ENCODE data around the gene HBEGF.

Gene HBEGF

DNA sequence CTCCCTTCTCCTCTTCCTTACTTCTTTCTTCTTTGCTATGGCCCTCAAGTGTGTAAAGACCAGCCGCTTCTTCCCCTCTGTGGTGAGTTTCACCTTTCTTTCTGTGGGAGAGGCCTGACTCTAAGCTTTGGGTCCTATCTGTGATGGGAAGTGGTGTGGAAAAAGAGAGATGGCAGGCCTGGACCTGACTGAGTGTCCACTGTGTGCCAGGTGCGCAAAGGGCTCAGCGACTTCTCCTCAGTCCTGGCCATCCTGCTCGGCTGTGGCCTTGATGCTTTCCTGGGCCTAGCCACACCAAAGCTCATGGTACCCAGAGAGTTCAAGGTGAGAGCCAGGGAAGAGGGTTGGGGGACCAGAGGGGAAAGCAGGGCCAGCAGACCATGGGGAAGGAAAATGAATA is 19.5 kb upstream of the HBEGF start:
- TF ChIP-seq, protein P1, sequence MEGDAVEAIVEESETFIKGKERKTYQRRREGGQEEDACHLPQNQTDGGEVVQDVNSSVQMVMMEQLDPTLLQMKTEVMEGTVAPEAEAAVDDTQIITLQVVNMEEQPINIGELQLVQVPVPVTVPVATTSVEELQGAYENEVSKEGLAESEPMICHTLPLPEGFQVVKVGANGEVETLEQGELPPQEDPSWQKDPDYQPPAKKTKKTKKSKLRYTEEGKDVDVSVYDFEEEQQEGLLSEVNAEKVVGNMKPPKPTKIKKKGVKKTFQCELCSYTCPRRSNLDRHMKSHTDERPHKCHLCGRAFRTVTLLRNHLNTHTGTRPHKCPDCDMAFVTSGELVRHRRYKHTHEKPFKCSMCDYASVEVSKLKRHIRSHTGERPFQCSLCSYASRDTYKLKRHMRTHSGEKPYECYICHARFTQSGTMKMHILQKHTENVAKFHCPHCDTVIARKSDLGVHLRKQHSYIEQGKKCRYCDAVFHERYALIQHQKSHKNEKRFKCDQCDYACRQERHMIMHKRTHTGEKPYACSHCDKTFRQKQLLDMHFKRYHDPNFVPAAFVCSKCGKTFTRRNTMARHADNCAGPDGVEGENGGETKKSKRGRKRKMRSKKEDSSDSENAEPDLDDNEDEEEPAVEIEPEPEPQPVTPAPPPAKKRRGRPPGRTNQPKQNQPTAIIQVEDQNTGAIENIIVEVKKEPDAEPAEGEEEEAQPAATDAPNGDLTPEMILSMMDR (conservative IDR thresholded peaks at IDR 0.05; ENCODE audit: low read depth, low read length) = no peak
- no peak for DNase-seq (ENCODE audit: low read depth)
- H3K4me3 ChIP-seq (ENCODE audit: low read length) = no peak overlapping the region

DNA sequence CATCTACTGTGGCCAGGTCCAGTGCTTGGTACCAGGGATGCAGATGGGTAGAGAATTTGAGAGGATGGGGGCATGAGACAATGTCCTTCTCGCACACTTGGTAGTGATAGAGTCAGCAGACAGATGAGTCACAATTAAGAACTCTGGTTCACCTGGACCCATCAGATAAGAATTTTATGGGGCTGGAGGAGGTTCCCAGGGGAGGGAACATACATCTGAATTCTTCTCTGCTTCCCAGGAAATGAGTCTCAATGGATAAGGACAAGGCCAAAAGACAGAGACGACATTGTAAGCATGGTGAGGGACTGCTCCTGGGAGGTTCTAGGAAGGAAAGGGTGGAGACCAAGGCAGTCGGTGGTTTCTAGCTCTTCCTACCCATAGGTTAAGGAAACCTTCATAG is 18.9 kb upstream of the HBEGF start:
- DNase-seq (ENCODE audit: low read depth) = no peak
- TF ChIP-seq, protein P1 (conservative IDR thresholded peaks at IDR 0.05; ENCODE audit: low read depth, low read length) = no peak
- no peak overlapping the region for H3K4me3 ChIP-seq (ENCODE audit: low read length)

DNA sequence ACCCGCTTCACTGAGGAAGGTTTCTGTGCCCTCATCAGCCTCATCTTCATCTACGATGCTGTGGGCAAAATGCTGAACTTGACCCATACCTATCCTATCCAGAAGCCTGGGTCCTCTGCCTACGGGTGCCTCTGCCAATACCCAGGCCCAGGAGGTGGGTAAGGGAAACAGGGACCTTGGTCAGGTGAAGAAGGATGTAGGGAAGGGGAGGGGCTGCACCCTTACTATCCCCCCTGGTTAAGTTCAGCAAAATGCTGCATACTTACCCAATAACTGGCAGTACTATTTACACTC is 18.0 kb upstream of the HBEGF start:
- TF ChIP-seq, protein P1 (conservative IDR thresholded peaks at IDR 0.05; ENCODE audit: low read depth, low read length) = no peak
- no peak overlapping the region for H3K4me3 ChIP-seq (ENCODE audit: low read length)
- no peak for DNase-seq (ENCODE audit: low read depth)

DNA sequence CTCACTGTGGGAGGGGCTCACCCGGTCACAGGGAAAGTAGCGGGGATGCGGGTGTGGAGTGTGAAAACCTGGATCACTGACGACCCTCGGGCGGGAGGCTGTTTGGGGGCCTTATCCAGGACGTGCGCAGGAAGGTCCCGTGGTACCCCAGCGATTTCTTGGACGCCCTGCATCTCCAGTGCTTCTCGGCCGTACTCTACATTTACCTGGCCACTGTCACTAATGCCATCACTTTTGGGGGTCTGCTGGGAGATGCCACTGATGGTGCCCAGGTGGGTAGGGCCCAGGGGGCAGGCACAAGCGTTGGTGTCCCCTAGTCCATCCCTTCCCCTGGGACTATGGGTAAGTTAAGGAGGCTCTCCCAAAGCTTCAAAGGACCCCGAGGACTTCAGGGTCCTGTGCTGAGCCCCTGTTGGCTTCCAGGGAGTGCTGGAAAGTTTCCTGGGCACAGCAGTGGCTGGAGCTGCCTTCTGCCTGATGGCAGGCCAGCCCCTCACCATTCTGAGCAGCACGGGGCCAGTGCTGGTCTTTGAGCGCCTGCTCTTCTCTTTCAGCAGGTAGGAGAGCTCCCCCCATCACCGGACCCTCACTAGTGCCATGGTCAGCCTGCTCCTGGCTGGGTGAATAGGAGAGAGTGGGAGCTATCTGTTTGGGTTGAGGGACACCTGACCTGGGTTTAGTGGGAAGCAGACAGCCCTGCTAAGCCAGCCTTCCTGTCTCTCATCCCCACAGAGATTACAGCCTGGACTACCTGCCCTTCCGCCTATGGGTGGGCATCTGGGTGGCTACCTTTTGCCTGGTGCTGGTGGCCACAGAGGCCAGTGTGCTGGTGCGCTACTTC is 17.4 kb upstream of the HBEGF start:
- H3K4me3 ChIP-seq (ENCODE audit: low read length) = peak overlapping the region; percentile 41
- TF ChIP-seq, protein P1 (conservative IDR thresholded peaks at IDR 0.05; ENCODE audit: low read depth, low read length) = no peak
- no peak for DNase-seq (ENCODE audit: low read depth)

DNA sequence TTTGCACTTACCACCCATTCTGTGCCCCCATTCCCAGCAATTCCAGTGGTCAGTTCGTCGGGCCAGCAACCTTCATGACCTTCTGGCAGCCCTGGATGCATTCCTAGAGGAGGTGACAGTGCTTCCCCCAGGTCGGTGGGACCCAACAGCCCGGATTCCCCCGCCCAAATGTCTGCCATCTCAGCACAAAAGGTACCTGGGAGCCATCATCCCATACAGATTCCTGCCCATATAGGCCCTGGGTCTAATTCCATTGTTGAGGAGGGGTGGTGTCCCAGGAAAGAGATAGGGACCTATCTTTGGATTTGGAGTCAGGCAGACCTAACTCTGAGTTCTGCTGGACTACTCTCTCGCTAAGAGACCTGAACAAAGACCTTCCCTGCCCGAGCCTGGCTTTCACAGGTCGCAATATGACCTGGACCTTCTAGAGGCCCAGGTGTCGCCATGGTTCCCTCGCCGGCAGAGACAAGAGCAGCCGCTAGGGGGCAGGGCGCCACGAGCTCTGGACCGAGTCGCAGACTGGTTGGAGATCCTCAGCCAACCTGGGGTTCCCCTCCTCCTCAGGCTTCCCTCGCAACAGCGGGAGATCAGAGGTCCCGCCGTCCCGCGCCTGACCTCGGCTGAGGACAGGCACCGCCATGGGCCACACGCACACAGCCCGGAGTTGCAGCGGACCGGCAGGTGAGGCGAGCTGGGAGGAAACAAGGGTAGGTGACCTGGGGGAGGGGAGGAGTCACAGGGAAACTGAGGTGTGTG is 16.6 kb upstream of the HBEGF start:
- peak overlapping the region; percentile 41 for H3K4me3 ChIP-seq (ENCODE audit: low read length)
- DNase-seq (ENCODE audit: low read depth) = no peak
- TF ChIP-seq, protein P1 (conservative IDR thresholded peaks at IDR 0.05; ENCODE audit: low read depth, low read length) = peak; percentile 97

DNA sequence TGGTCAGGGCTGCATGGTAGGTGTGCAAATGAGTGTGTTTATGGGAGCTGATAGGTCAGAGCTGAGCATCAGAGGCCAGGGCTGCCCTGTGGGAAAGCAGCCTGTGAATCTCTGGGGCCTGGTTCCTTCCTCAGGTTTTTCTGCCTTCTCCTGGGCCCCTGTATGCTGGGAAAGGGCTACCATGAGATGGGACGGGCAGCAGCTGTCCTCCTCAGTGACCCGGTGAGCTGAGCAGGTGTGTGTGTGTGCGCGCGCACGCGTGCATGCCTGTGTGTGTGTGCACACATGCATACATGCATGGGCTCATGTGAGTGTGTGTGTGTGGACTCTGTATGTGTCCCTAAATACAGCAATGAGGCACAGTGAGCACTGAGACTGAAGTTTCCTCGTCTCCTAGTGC is 15.9 kb upstream of the HBEGF start:
- no peak for DNase-seq (ENCODE audit: low read depth)
- TF ChIP-seq, protein P1 (conservative IDR thresholded peaks at IDR 0.05; ENCODE audit: low read depth, low read length) = no peak
- no peak overlapping the region for H3K4me3 ChIP-seq (ENCODE audit: low read length)

DNA sequence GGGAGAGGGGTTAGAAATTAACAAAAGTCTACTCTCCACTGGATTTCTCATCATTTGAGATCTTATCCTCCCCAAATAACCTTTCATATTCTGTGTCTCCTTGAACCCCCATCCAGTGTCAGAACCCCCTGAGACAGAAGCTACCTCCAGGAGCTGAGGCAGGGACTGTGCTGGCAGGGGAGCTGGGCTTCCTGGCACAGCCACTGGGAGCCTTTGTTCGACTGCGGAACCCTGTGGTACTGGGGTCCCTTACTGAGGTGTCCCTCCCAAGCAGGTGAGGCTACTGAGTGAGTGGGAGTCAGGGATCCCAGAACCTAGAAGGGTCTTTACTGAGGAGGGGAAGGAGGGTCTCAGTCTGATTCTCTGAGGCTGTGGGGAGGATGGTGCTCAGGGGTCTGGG is 15.5 kb upstream of the HBEGF start:
- TF ChIP-seq, protein P1 (conservative IDR thresholded peaks at IDR 0.05; ENCODE audit: low read depth, low read length) = no peak
- no peak for DNase-seq (ENCODE audit: low read depth)
- no peak overlapping the region for H3K4me3 ChIP-seq (ENCODE audit: low read length)
